ENCODE data around the gene POLR3GL. TPM values are rescaled to one million over a fixed set of nuclear protein-coding genes. Genes with fewer than 3 reads are reported as not detected.

The POLR3GL gene
- total RNA-seq, 1 donor = 11.2 TPM

- no peak overlapping the region for H3K4me3 ChIP-seq (ENCODE audit: low read depth, low read length)
- TF ChIP-seq CTCF (IDR thresholded peaks at IDR 0.05; ENCODE audit: insufficient read depth, low read depth, low read length) = no peak
- no peak for DNase-seq (ENCODE audit: low read depth)
These were observed 13.0 kb upstream of the POLR3GL start for GRCh38 chr1:145951526-145951925.

- TF ChIP-seq CTCF (IDR thresholded peaks at IDR 0.05; ENCODE audit: insufficient read depth, low read depth, low read length) = no peak
- no peak for DNase-seq (ENCODE audit: low read depth)
- H3K4me3 ChIP-seq (ENCODE audit: low read depth, low read length) = no peak overlapping the region
These were observed 11.6 kb upstream of the POLR3GL start for GRCh38 chr1:145952903-145953302.

DNA sequence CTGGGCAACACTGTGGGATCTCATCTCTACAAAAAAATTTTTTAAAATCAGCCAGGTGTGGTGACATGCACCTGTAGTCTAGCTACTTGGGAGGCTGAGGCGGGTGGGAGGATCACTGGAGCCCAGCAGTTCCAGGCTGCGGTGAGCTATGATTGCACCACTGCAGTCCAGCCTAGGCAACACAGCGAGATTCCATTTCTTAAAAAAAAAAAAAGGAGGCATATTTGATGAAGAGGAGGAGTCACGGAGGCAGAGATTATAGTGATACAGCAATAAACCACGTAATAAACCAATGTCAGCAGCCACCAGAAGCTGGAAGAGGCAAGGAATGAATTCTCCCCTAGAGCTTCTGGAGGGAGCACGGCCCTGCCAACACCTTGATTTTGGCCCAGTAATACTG lies 10.6 kb upstream of the POLR3GL start:
- no peak overlapping the region for H3K4me3 ChIP-seq (ENCODE audit: low read depth, low read length)
- no peak for DNase-seq (ENCODE audit: low read depth)
- TF ChIP-seq CTCF (IDR thresholded peaks at IDR 0.05; ENCODE audit: insufficient read depth, low read depth, low read length) = no peak

GRCh38 chr1:145955436-145955835 lies 9.1 kb upstream of the POLR3GL start:
- DNase-seq (ENCODE audit: low read depth) = no peak
- H3K4me3 ChIP-seq (ENCODE audit: low read depth, low read length) = no peak overlapping the region
- TF ChIP-seq CTCF (IDR thresholded peaks at IDR 0.05; ENCODE audit: insufficient read depth, low read depth, low read length) = no peak

DNA sequence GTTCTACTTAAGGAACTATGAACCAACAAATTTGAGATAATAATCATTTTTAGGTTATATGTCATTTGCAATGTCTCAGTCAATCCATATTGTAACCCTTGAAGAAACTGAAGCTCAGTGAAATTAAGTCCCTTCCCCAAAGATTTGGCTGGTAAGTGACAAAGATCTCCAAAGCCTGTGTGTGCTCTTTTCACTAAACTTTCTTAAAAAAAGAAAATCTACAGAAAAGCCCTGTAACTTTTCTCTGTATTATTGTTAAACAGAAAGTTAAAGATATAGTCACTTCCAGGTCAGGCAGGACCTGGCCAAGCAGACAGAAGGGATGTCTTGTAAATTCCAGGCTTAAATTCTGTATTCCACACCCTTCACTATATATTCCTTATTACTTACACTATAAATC lies 8.1 kb upstream of the POLR3GL start:
- peak overlapping the region; percentile 81 for H3K4me3 ChIP-seq (ENCODE audit: low read depth, low read length)
- no peak for TF ChIP-seq CTCF (IDR thresholded peaks at IDR 0.05; ENCODE audit: insufficient read depth, low read depth, low read length)
- no peak for DNase-seq (ENCODE audit: low read depth)

GRCh38 chr1:145956781-145957442 lies 7.6 kb upstream of the POLR3GL start:
- DNase-seq (ENCODE audit: low read depth) = peak; percentile 55
- peak overlapping the region; percentile 81 for H3K4me3 ChIP-seq (ENCODE audit: low read depth, low read length)
- TF ChIP-seq CTCF (IDR thresholded peaks at IDR 0.05; ENCODE audit: insufficient read depth, low read depth, low read length) = no peak

Data from fibroblast of villous mesenchyme (primary cell).